K562 (cell line): ENCODE data around the gene TTC39C.

Experiments
- POLR2AphosphoS2 ChIP-seq: IDR thresholded peaks from 2 replicates; pipeline ENCODE4 v1.6.1; 2012; ENCODE audit warnings: low read length, improper control_type of control experiment
- ZNF408 ChIP-seq: fragments of 250-450 bp; sonication (Bioruptor Pico); IDR thresholded peaks from 2 replicates; pipeline ENCODE4 v1.4.0; 2020; ENCODE audit warnings: low read depth, mild to moderate bottlenecking, moderate library complexity

DNA sequence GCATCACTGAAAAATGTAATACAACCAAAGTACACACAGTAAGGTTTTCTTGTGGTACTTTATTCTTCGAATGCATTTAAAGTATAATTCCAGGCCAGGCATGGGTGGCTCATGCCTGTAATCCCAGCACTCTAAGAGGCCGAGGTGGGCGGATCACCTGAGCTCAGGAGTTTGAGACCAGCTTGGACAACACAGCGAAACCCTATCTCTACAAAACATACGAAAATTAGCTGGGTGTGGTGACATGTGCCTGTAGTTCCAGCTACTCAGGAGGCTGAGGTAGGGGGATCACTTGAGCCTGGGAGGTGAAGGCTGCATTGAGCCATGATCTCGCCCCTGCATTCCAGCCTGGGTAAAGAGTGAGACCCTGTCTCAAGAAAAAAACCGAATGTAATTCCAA, 3.9 kb upstream of the TTC39C start:
- TF ChIP-seq ZNF408 (CRISPR knock-in tag) (no peak), POLR2AphosphoS2 (no peak)
